HEK293T (cell line): Measurements from ENCODE around the gene KIAA1217.
A peak's percentile ranks its signal among the peaks of the same experiment; 100 is the strongest.

ENCODE experiments used
- CTCF ChIA-PET: fragments of 350-600 bp; formaldehyde crosslinking; extraction: SDS; loops from one replicate; lab custom pipeline; 2021; ENCODE audit warnings: antibody characterized with exemption, inconsistent platforms; lab: Yijun Ruan, JAX
- POLR2A ChIA-PET: fragments of 350-600 bp; formaldehyde crosslinking; extraction: SDS; loops from one replicate; lab custom pipeline; 2020; ENCODE audit warnings: antibody characterized with exemption, inconsistent platforms; lab: Yijun Ruan, JAX
- DNase-seq: peaks from one replicate; pipeline ENCODE4 v3.0.0; 2012; ENCODE audit warnings: mixed read lengths; ENCODE audit errors: extremely low spot score
- ARNT ChIP-seq: fragments of 450-650 bp; IDR thresholded peaks from 2 replicates; pipeline ENCODE4 v1.6.1; 2017; ENCODE audit warnings: mild to moderate bottlenecking
- BHLHE40 ChIP-seq: fragments of 450-650 bp; IDR thresholded peaks from 2 replicates; pipeline ENCODE4 v1.6.1; 2016; ENCODE audit warnings: mild to moderate bottlenecking, moderate library complexity, borderline replicate concordance
- CTBP1 ChIP-seq: fragments of 450-650 bp; IDR thresholded peaks from 2 replicates; pipeline ENCODE4 v1.6.1; 2016; ENCODE audit warnings: borderline replicate concordance
- ELF4 ChIP-seq: fragments of 450-650 bp; IDR thresholded peaks from 2 replicates; pipeline ENCODE4 v1.6.1; 2017; ENCODE audit warnings: antibody characterized with exemption
- FOXA1 ChIP-seq: fragments of 450-650 bp; IDR thresholded peaks from 2 replicates; pipeline ENCODE4 v1.6.1; 2016; ENCODE audit warnings: mild to moderate bottlenecking
- FOXK2 ChIP-seq: fragments of 450-650 bp; IDR thresholded peaks from 2 replicates; pipeline ENCODE4 v1.6.1; 2016; ENCODE audit warnings: mild to moderate bottlenecking
- FOXM1 ChIP-seq: fragments of 450-650 bp; IDR thresholded peaks from 2 replicates; pipeline ENCODE4 v1.6.1; 2017; ENCODE audit warnings: mild to moderate bottlenecking, borderline replicate concordance
- HDGF ChIP-seq: fragments of 450-650 bp; IDR thresholded peaks from 2 replicates; pipeline ENCODE4 v1.6.1; 2017; ENCODE audit warnings: antibody characterized with exemption, borderline replicate concordance
- L3MBTL2 ChIP-seq: fragments of 450-650 bp; conservative IDR thresholded peaks from 2 replicates; pipeline ENCODE4 v1.6.1; 2016; ENCODE audit warnings: mild to moderate bottlenecking
- LEF1 ChIP-seq: fragments of 450-650 bp; IDR thresholded peaks from 2 replicates; pipeline ENCODE4 v1.6.1; 2017; ENCODE audit warnings: mild to moderate bottlenecking, borderline replicate concordance
- NFRKB ChIP-seq: fragments of 450-650 bp; IDR thresholded peaks from 2 replicates; pipeline ENCODE4 v1.6.1; 2016; ENCODE audit warnings: mild to moderate bottlenecking, moderate library complexity
- PKNOX1 ChIP-seq: fragments of 450-650 bp; IDR thresholded peaks from 2 replicates; pipeline ENCODE4 v1.6.1; 2016
- SP1 ChIP-seq: fragments of 450-650 bp; IDR thresholded peaks from 2 replicates; pipeline ENCODE4 v1.6.1; 2017
- SUZ12 ChIP-seq: fragments of 450-650 bp; IDR thresholded peaks from 2 replicates; pipeline ENCODE4 v1.6.1; 2016; ENCODE audit warnings: mild to moderate bottlenecking
- TARDBP ChIP-seq: fragments of 450-650 bp; IDR thresholded peaks from 2 replicates; pipeline ENCODE4 v1.6.1; 2016
- ZNF384 ChIP-seq: fragments of 450-650 bp; IDR thresholded peaks from 2 replicates; pipeline ENCODE4 v1.6.1; 2016

Gene KIAA1217

GRCh38 chr10:24382045-24382444 is 173.1 kb downstream of the KIAA1217 start:
- DNase-seq: no peak
- no peak for TF ChIP-seq LEF1
- no peak for TF ChIP-seq HDGF
- ChIA-PET POLR2A (no interaction called here), CTCF (no interaction called here)

GRCh38 chr10:24382596-24382978 is 173.6 kb downstream of the KIAA1217 start:
- TF ChIP-seq TARDBP (no peak), HDGF (no peak), FOXA1 (no peak), NFRKB (no peak)
- no peak for DNase-seq
- ChIA-PET POLR2A (no interaction called here), CTCF (interaction anchor here (1.4 kb wide), 1 partner anchor 136 kb away, joined by 4 read pairs; no protein-coding TSS in a partner anchor)

GRCh38 chr10:24382979-24383663 is 174.2 kb downstream of the KIAA1217 start:
- no peak for DNase-seq
- ChIA-PET POLR2A (no interaction called here), CTCF (interaction anchor here (1.4 kb wide), 1 partner anchor 136 kb away, joined by 4 read pairs; no protein-coding TSS in a partner anchor)
- TF ChIP-seq FOXK2 (no peak), LEF1 (no peak)

- TF ChIP-seq NFRKB: no peak
- no peak for TF ChIP-seq CTBP1
- no peak for TF ChIP-seq LEF1
- no peak for TF ChIP-seq L3MBTL2
- no peak for TF ChIP-seq PKNOX1
- no peak for TF ChIP-seq FOXM1
- no peak for TF ChIP-seq TARDBP
- no peak for TF ChIP-seq FOXA1
- no peak for TF ChIP-seq BHLHE40
- no peak for TF ChIP-seq FOXK2
- TF ChIP-seq SUZ12: no peak
- no peak for TF ChIP-seq ELF4
- no peak for TF ChIP-seq ARNT
- no peak for TF ChIP-seq HDGF
- TF ChIP-seq ZNF384: no peak
- TF ChIP-seq SP1: no peak
- peak; percentile 75 for DNase-seq
- ChIA-PET POLR2A (no interaction called here), CTCF (interaction anchor here (0.7 to 1.4 kb wide), 2 partner anchors 20 to 135 kb away, joined by 3 to 4 read pairs; no protein-coding TSS in a partner anchor)
Observed at GRCh38 chr10:24383681-24384106, 174.8 kb downstream of the KIAA1217 start.

GRCh38 chr10:24384954-24385353 is 176.0 kb downstream of the KIAA1217 start:
- POLR2A ChIA-PET: no interaction called here
- DNase-seq: no peak
- CTCF ChIA-PET: no interaction called here
- no peak for TF ChIP-seq L3MBTL2
- no peak for TF ChIP-seq BHLHE40
- no peak for TF ChIP-seq LEF1
- no peak for TF ChIP-seq CTBP1
- no peak for TF ChIP-seq FOXK2
- no peak for TF ChIP-seq FOXM1

GRCh38 chr10:24385776-24386175 is 176.8 kb downstream of the KIAA1217 start:
- DNase-seq: no peak
- ChIA-PET CTCF (no interaction called here), POLR2A (no interaction called here)
- TF ChIP-seq NFRKB (no peak), PKNOX1 (no peak), BHLHE40 (no peak), LEF1 (no peak)

- ChIA-PET CTCF (no interaction called here), POLR2A (no interaction called here)
- TF ChIP-seq PKNOX1: no peak
- no peak for TF ChIP-seq FOXA1
- TF ChIP-seq NFRKB: no peak
- TF ChIP-seq HDGF: no peak
- TF ChIP-seq ARNT: no peak
- no peak for TF ChIP-seq TARDBP
- TF ChIP-seq FOXK2: no peak
- no peak for TF ChIP-seq LEF1
- no peak for TF ChIP-seq BHLHE40
- TF ChIP-seq CTBP1: no peak
- no peak for TF ChIP-seq SP1
- TF ChIP-seq L3MBTL2: no peak
- no peak for TF ChIP-seq ELF4
- TF ChIP-seq FOXM1: no peak
- no peak for TF ChIP-seq SUZ12
- no peak for TF ChIP-seq ZNF384
- DNase-seq: no peak
Observed at GRCh38 chr10:24390146-24390700, 181.3 kb downstream of the KIAA1217 start.
